Endothelial cell (in vitro differentiated cells): ENCODE data around the gene FBXO27. TPM values are rescaled to one million over a fixed set of nuclear protein-coding genes. Genes with fewer than 3 reads are reported as not detected.

Experiments used
- DNase-seq: peaks from one replicate; pipeline ENCODE4 v3.0.0; 2021; ENCODE audit warnings: low spot score
- H3K27ac Mint-ChIP-seq: one replicate; pipeline ENCODE4 v1.8.0; 2021; ENCODE audit warnings: mixed read lengths, inconsistent platforms; ENCODE audit not compliant: unreplicated experiment
- H3K27me3 Mint-ChIP-seq: one replicate; pipeline ENCODE4 v1.8.0; 2021; ENCODE audit warnings: mild to moderate bottlenecking, moderate library complexity, mixed read lengths, inconsistent platforms; ENCODE audit not compliant: unreplicated experiment
- H3K36me3 Mint-ChIP-seq: one replicate; pipeline ENCODE4 v1.8.0; 2021; ENCODE audit warnings: mild to moderate bottlenecking, low read depth, mixed read lengths, inconsistent platforms; ENCODE audit not compliant: unreplicated experiment
- H3K4me1 Mint-ChIP-seq: one replicate; pipeline ENCODE4 v1.8.0; 2021; ENCODE audit warnings: mild to moderate bottlenecking, mixed read lengths, inconsistent platforms; ENCODE audit not compliant: unreplicated experiment
- H3K4me3 Mint-ChIP-seq: one replicate; pipeline ENCODE4 v1.8.0; 2021; ENCODE audit warnings: mild to moderate bottlenecking, mixed read lengths, inconsistent platforms; ENCODE audit not compliant: unreplicated experiment
- H3K9me3 Mint-ChIP-seq: one replicate; pipeline ENCODE4 v1.8.0; 2021; ENCODE audit warnings: mixed read lengths, inconsistent platforms; ENCODE audit not compliant: unreplicated experiment
- CTCF ChIP-seq: fragments of 200-600 bp; sonication (generic); IDR thresholded peaks from one replicate; pipeline ENCODE4 v1.5.0; 2021; ENCODE audit warnings: antibody characterized with exemption; ENCODE audit not compliant: unreplicated experiment
- total RNA-seq: library from RNA; stranded (reverse); fragmentation: NEBNext Ultra II Directional; extraction: Animal tissue kit (Norgen Biotek cat#: 25700); gene quantifications from one replicate; pipeline ENCODE4 v1.2.1, GENCODE V29; 2021; ENCODE audit not compliant: unreplicated experiment

Gene FBXO27
- total RNA-seq, 1 donor from 2014 or later, result 4.0 TPM

- no peaks in the 10 kb centered on the region for H3K4me1 Mint-ChIP-seq
- no peak overlapping the region for H3K4me3 Mint-ChIP-seq
- no peak for DNase-seq
- no peaks in the 10 kb centered on the region for H3K36me3 Mint-ChIP-seq
- H3K27ac Mint-ChIP-seq, result no peak overlapping the region
- no peak for TF ChIP-seq CTCF
- no peaks in the 10 kb centered on the region for H3K27me3 Mint-ChIP-seq
- no peaks in the 10 kb centered on the region for H3K9me3 Mint-ChIP-seq
Measured at GRCh38 chr19:39009001-39009400, 23.3 kb downstream of the FBXO27 start.

GRCh38 chr19:39008137-39008536, 24.2 kb downstream of the FBXO27 start:
- H3K9me3 Mint-ChIP-seq, result no peaks in the 10 kb centered on the region
- H3K27ac Mint-ChIP-seq, result no peak overlapping the region
- H3K4me3 Mint-ChIP-seq, result no peak overlapping the region
- no peaks in the 10 kb centered on the region for H3K4me1 Mint-ChIP-seq
- no peak for DNase-seq
- no peaks in the 10 kb centered on the region for H3K27me3 Mint-ChIP-seq
- no peak for TF ChIP-seq CTCF
- H3K36me3 Mint-ChIP-seq, result no peaks in the 10 kb centered on the region

- no peaks in the 10 kb centered on the region for H3K9me3 Mint-ChIP-seq
- no peaks in the 10 kb centered on the region for H3K27me3 Mint-ChIP-seq
- no peak for DNase-seq
- no peaks in the 10 kb centered on the region for H3K36me3 Mint-ChIP-seq
- H3K4me1 Mint-ChIP-seq, result no peaks in the 10 kb centered on the region
- H3K27ac Mint-ChIP-seq, result no peak overlapping the region
- H3K4me3 Mint-ChIP-seq, result no peak overlapping the region
- TF ChIP-seq CTCF, result no peak
Measured at GRCh38 chr19:39007096-39007495, 25.3 kb downstream of the FBXO27 start.

- no peaks in the 10 kb centered on the region for H3K9me3 Mint-ChIP-seq
- no peaks in the 10 kb centered on the region for H3K4me1 Mint-ChIP-seq
- H3K4me3 Mint-ChIP-seq, result no peak overlapping the region
- DNase-seq, result no peak
- no peak for TF ChIP-seq CTCF
- H3K27ac Mint-ChIP-seq, result no peak overlapping the region
- no peaks in the 10 kb centered on the region for H3K36me3 Mint-ChIP-seq
- peaks cover under 1% of the 10 kb centered on the region for H3K27me3 Mint-ChIP-seq
Measured at GRCh38 chr19:39004403-39004802, 27.9 kb downstream of the FBXO27 start.

GRCh38 chr19:39003796-39004195, 28.6 kb downstream of the FBXO27 start:
- no peaks in the 10 kb centered on the region for H3K36me3 Mint-ChIP-seq
- H3K27me3 Mint-ChIP-seq, result peaks cover 3% of the 10 kb centered on the region
- H3K4me3 Mint-ChIP-seq, result no peak overlapping the region
- H3K4me1 Mint-ChIP-seq, result no peaks in the 10 kb centered on the region
- no peaks in the 10 kb centered on the region for H3K9me3 Mint-ChIP-seq
- no peak overlapping the region for H3K27ac Mint-ChIP-seq
- DNase-seq, result no peak
- no peak for TF ChIP-seq CTCF
